ENCODE results near the gene RTL10. TPM values are rescaled to one million over a fixed set of nuclear protein-coding genes. Genes with fewer than 3 reads are reported as not detected.

The RTL10 gene
- total and polyA plus RNA-seq, 2 donors = 19.2 to 20.8 TPM

- Histone ChIP-seq H3K4me3 (ENCODE audit: low read length in 2 of 2) (no peak overlapping the region), H3K9me3 (ENCODE audit: control insufficient read depth in 2 of 2, insufficient read depth in 1 of 2, low read length in 1 of 2) (peaks cover 0 to 5% of the 10 kb centered on the region in 2 donors), H3K27me3 (ENCODE audit: control insufficient read depth in 2 of 2, insufficient read depth in 1 of 2, low read length in 1 of 2) (no peaks in the 10 kb centered on the region), H3K4me1 (ENCODE audit: control insufficient read depth in 2 of 2, insufficient read depth in 2 of 2, low read length in 2 of 2) (peaks cover 17 to 61% of the 10 kb centered on the region in 2 donors), H3K27ac (ENCODE audit: low read depth in 1 of 2, low read length in 1 of 2) (no peak overlapping the region), H3K36me3 (ENCODE audit: control insufficient read depth in 2 of 2, insufficient read depth in 2 of 2, low read length in 1 of 2) (no peaks in the 10 kb centered on the region)
- DNase-seq (ENCODE audit: low read depth in 6 of 9, low spot score in 9 of 9) = no peak
- WGBS = 97% methylated on average over 16 of the region's 16 CpGs
Measured at GRCh38 chr22:19878461-19879245, 24.0 kb upstream of the RTL10 start.

- Histone ChIP-seq H3K27ac (ENCODE audit: low read depth in 1 of 2, low read length in 1 of 2) (no peak overlapping the region), H3K27me3 (ENCODE audit: control insufficient read depth in 2 of 2, insufficient read depth in 1 of 2, low read length in 1 of 2) (no peaks in the 10 kb centered on the region), H3K9me3 (ENCODE audit: control insufficient read depth in 2 of 2, insufficient read depth in 1 of 2, low read length in 1 of 2) (peaks cover 0 to 5% of the 10 kb centered on the region in 2 donors), H3K4me1 (ENCODE audit: control insufficient read depth in 2 of 2, insufficient read depth in 2 of 2, low read length in 2 of 2) (peaks cover 24 to 65% of the 10 kb centered on the region in 2 donors), H3K36me3 (ENCODE audit: control insufficient read depth in 2 of 2, insufficient read depth in 2 of 2, low read length in 1 of 2) (no peaks in the 10 kb centered on the region), H3K4me3 (ENCODE audit: low read length in 2 of 2) (no peak overlapping the region)
- no peak for DNase-seq (ENCODE audit: low read depth in 6 of 9, low spot score in 9 of 9)
- WGBS = over 99% methylated on average over 20 of the region's 20 CpGs
Measured at GRCh38 chr22:19877626-19878339, 23.1 kb upstream of the RTL10 start.

DNA sequence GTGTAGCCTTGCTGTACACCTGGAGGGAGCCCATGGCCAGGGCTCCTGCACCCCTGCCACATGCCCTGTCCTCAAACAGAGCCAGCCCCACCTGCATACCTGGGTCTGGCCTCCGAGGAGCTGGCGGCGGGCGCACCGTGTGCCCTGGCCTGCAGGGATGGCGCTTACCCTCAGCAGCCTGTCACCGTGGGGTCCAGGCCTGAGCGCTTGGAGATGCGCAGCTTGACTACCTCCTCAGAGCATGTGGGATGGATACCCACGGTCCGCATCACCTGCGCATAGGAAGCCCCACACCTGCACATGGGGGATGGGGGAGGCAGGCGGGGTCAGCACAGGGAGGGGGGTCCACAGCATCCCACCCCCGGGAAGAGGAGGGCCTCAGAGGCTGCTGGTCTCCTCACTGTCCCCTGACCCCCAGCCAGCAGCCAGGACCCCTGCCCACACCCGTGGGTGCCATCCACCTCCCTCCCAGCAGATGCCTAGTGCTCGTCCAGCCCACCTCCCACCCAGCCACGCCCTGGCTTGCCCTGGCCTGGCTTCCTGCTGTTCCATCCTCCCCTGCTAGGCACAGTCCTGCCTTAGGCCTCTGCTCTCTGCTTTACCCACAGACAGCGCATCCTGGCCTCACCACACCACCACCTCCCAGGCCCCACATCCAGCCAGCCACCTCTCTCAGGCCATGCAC, 22.4 kb upstream of the RTL10 start:
- no peak for DNase-seq (ENCODE audit: low read depth in 6 of 9, low spot score in 9 of 9)
- Histone ChIP-seq H3K9me3 (ENCODE audit: control insufficient read depth in 2 of 2, insufficient read depth in 1 of 2, low read length in 1 of 2) (peaks cover 0 to 5% of the 10 kb centered on the region in 2 donors), H3K27me3 (ENCODE audit: control insufficient read depth in 2 of 2, insufficient read depth in 1 of 2, low read length in 1 of 2) (no peaks in the 10 kb centered on the region), H3K27ac (ENCODE audit: low read depth in 1 of 2, low read length in 1 of 2) (no peak overlapping the region), H3K36me3 (ENCODE audit: control insufficient read depth in 2 of 2, insufficient read depth in 2 of 2, low read length in 1 of 2) (no peaks in the 10 kb centered on the region), H3K4me3 (ENCODE audit: low read length in 2 of 2) (no peak overlapping the region), H3K4me1 (ENCODE audit: control insufficient read depth in 2 of 2, insufficient read depth in 2 of 2, low read length in 2 of 2) (peaks cover 28 to 70% of the 10 kb centered on the region in 2 donors)
- 95% methylated on average over 18 of the region's 18 CpGs for WGBS

GRCh38 chr22:19876314-19876940, 21.8 kb upstream of the RTL10 start:
- Histone ChIP-seq H3K4me1 (ENCODE audit: control insufficient read depth in 2 of 2, insufficient read depth in 2 of 2, low read length in 2 of 2) (peaks cover 28 to 69% of the 10 kb centered on the region in 2 donors), H3K27me3 (ENCODE audit: control insufficient read depth in 2 of 2, insufficient read depth in 1 of 2, low read length in 1 of 2) (no peaks in the 10 kb centered on the region), H3K9me3 (ENCODE audit: control insufficient read depth in 2 of 2, insufficient read depth in 1 of 2, low read length in 1 of 2) (peaks cover 0 to 5% of the 10 kb centered on the region in 2 donors), H3K27ac (ENCODE audit: low read depth in 1 of 2, low read length in 1 of 2) (no peak overlapping the region), H3K36me3 (ENCODE audit: control insufficient read depth in 2 of 2, insufficient read depth in 2 of 2, low read length in 1 of 2) (no peaks in the 10 kb centered on the region), H3K4me3 (ENCODE audit: low read length in 2 of 2) (no peak overlapping the region)
- 94% methylated on average over 21 of the region's 21 CpGs for WGBS
- no peak for DNase-seq (ENCODE audit: low read depth in 6 of 9, low spot score in 9 of 9)

- peaks cover 28 to 69% of the 10 kb centered on the region in 2 donors for H3K4me1 ChIP-seq (ENCODE audit: control insufficient read depth in 2 of 2, insufficient read depth in 2 of 2, low read length in 2 of 2)
- H3K27ac ChIP-seq (ENCODE audit: low read depth in 1 of 2, low read length in 1 of 2) = peak overlapping the region in 1 of 2 donors; percentile 91
- H3K36me3 ChIP-seq (ENCODE audit: control insufficient read depth in 2 of 2, insufficient read depth in 2 of 2, low read length in 1 of 2) = no peaks in the 10 kb centered on the region
- 95% methylated on average over 23 of the region's 23 CpGs for WGBS
- no peak overlapping the region for H3K4me3 ChIP-seq (ENCODE audit: low read length in 2 of 2)
- H3K9me3 ChIP-seq (ENCODE audit: control insufficient read depth in 2 of 2, insufficient read depth in 1 of 2, low read length in 1 of 2) = peaks cover 0 to 5% of the 10 kb centered on the region in 2 donors
- no peaks in the 10 kb centered on the region for H3K27me3 ChIP-seq (ENCODE audit: control insufficient read depth in 2 of 2, insufficient read depth in 1 of 2, low read length in 1 of 2)
- DNase-seq (ENCODE audit: low read depth in 6 of 9, low spot score in 9 of 9) = no peak
Measured at GRCh38 chr22:19875531-19876313, 21.0 kb upstream of the RTL10 start.

GRCh38 chr22:19875061-19875530, 20.4 kb upstream of the RTL10 start:
- WGBS = 91% methylated on average over 12 of the region's 12 CpGs
- H3K4me3 ChIP-seq (ENCODE audit: low read length in 2 of 2) = no peak overlapping the region
- peaks cover 28 to 63% of the 10 kb centered on the region in 2 donors for H3K4me1 ChIP-seq (ENCODE audit: control insufficient read depth in 2 of 2, insufficient read depth in 2 of 2, low read length in 2 of 2)
- H3K36me3 ChIP-seq (ENCODE audit: control insufficient read depth in 2 of 2, insufficient read depth in 2 of 2, low read length in 1 of 2) = no peaks in the 10 kb centered on the region
- H3K27ac ChIP-seq (ENCODE audit: low read depth in 1 of 2, low read length in 1 of 2) = peak overlapping the region; percentile 47 to 91
- peaks cover 0 to 5% of the 10 kb centered on the region in 2 donors for H3K9me3 ChIP-seq (ENCODE audit: control insufficient read depth in 2 of 2, insufficient read depth in 1 of 2, low read length in 1 of 2)
- H3K27me3 ChIP-seq (ENCODE audit: control insufficient read depth in 2 of 2, insufficient read depth in 1 of 2, low read length in 1 of 2) = no peaks in the 10 kb centered on the region
- DNase-seq (ENCODE audit: low read depth in 6 of 9, low spot score in 9 of 9) = no peak

GRCh38 chr22:19874307-19875060, 19.8 kb upstream of the RTL10 start:
- Histone ChIP-seq H3K27ac (ENCODE audit: low read depth in 1 of 2, low read length in 1 of 2) (peak overlapping the region; percentile 74 to 91), H3K9me3 (ENCODE audit: control insufficient read depth in 2 of 2, insufficient read depth in 1 of 2, low read length in 1 of 2) (peaks cover 0 to 5% of the 10 kb centered on the region in 2 donors), H3K27me3 (ENCODE audit: control insufficient read depth in 2 of 2, insufficient read depth in 1 of 2, low read length in 1 of 2) (no peaks in the 10 kb centered on the region), H3K4me1 (ENCODE audit: control insufficient read depth in 2 of 2, insufficient read depth in 2 of 2, low read length in 2 of 2) (peaks cover 28 to 62% of the 10 kb centered on the region in 2 donors), H3K36me3 (ENCODE audit: control insufficient read depth in 2 of 2, insufficient read depth in 2 of 2, low read length in 1 of 2) (no peaks in the 10 kb centered on the region), H3K4me3 (ENCODE audit: low read length in 2 of 2) (no peak overlapping the region)
- peak in 4 of 9 donors; percentile 49 to 88 (median 65) for DNase-seq (ENCODE audit: low read depth in 6 of 9, low spot score in 9 of 9)
- WGBS = 60% methylated on average over 27 of the region's 27 CpGs

DNA sequence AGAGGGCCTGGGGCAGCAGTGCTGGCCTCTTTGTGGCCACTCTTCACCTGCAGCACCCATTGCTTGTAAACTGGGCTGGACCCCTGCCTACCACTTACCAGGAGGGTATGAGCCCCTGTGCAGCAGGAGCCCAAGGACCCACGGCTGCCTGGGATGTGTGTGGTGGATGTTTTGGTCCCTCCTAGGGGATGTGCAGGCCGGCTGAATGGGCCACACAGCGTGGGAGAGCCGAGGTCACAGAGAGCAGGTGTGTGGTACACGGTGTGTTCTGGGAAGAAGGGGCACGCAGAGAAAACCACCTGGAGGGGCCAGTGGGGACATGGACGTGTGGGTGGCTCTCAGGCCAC, 19.3 kb upstream of the RTL10 start:
- Histone ChIP-seq H3K27ac (ENCODE audit: low read depth in 1 of 2, low read length in 1 of 2) (peak overlapping the region; percentile 74 to 91), H3K9me3 (ENCODE audit: control insufficient read depth in 2 of 2, insufficient read depth in 1 of 2, low read length in 1 of 2) (peaks cover 0 to 5% of the 10 kb centered on the region in 2 donors), H3K4me3 (ENCODE audit: low read length in 2 of 2) (no peak overlapping the region), H3K36me3 (ENCODE audit: control insufficient read depth in 2 of 2, insufficient read depth in 2 of 2, low read length in 1 of 2) (no peaks in the 10 kb centered on the region), H3K4me1 (ENCODE audit: control insufficient read depth in 2 of 2, insufficient read depth in 2 of 2, low read length in 2 of 2) (peaks cover 28 to 64% of the 10 kb centered on the region in 2 donors), H3K27me3 (ENCODE audit: control insufficient read depth in 2 of 2, insufficient read depth in 1 of 2, low read length in 1 of 2) (no peaks in the 10 kb centered on the region)
- 45% methylated on average over 7 of the region's 7 CpGs for WGBS
- no peak for DNase-seq (ENCODE audit: low read depth in 6 of 9, low spot score in 9 of 9)

Data from thymus (tissue), 11 donors.